A673 (cell line): ENCODE measurements around the gene TP53I13. TPM values are rescaled to one million over a fixed set of nuclear protein-coding genes. Genes with fewer than 3 reads are reported as not detected.

Experiments
- BruUV-seq: library from RNA; stranded (reverse); fragments of 400-500 nt; replicated peaks from 2 replicates; lab custom pipeline; 2021; lab: Mats Ljungman, UMichigan
- CTCF ChIA-PET: fragments of 300-600 bp; sonication (Branson Sonifier 250); formaldehyde crosslinking; loops from one replicate; lab custom pipeline; 2022; ENCODE audit warnings: antibody characterized with exemption; lab: Charles Lee
- POLR2A ChIA-PET: fragments of 300-600 bp; sonication (Branson Sonifier 250); formaldehyde crosslinking; loops from one replicate; lab custom pipeline; 2022; ENCODE audit warnings: antibody characterized with exemption; ENCODE audit not compliant: low non-redundant PET; lab: Charles Lee
- DNase-seq: peaks from one replicate; pipeline ENCODE4 v3.0.0-alpha.2; 2015; ENCODE audit warnings: low spot score
- H3K27ac ChIP-seq: fragments of 200-600 bp; sonication (generic); 2 replicates; pipeline ENCODE4 v1.5.1; 2016; ENCODE audit warnings: mixed run types, low read depth, mild to moderate bottlenecking, mixed read lengths, antibody characterized with exemption, low read length; ENCODE audit not compliant: poor library complexity, severe bottlenecking
- H3K27me3 ChIP-seq: fragments of 200-600 bp; sonication (generic); replicated peaks from 2 replicates; pipeline ENCODE4 v1.6.1; 2017; ENCODE audit warnings: mixed run types, low read depth, mild to moderate bottlenecking, mixed read lengths, antibody characterized with exemption, low read length; ENCODE audit not compliant: insufficient read depth, poor library complexity
- H3K36me3 ChIP-seq: fragments of 200-600 bp; sonication (generic); 2 replicates; pipeline ENCODE4 v1.6.1; 2016; ENCODE audit warnings: mixed run types, mild to moderate bottlenecking, mixed read lengths, antibody characterized with exemption, low read length; ENCODE audit not compliant: insufficient read depth, poor library complexity, severe bottlenecking
- H3K4me1 ChIP-seq: fragments of 200-600 bp; sonication (generic); 2 replicates; pipeline ENCODE4 v1.6.1; 2017; ENCODE audit warnings: mixed run types, mild to moderate bottlenecking, mixed read lengths, antibody characterized with exemption, low read length; ENCODE audit not compliant: insufficient read depth, poor library complexity, severe bottlenecking
- H3K4me3 ChIP-seq: fragments of 200-600 bp; sonication (generic); 2 replicates; pipeline ENCODE4 v1.5.1; 2016; ENCODE audit warnings: low read depth, mixed run types, mild to moderate bottlenecking, mixed read lengths, low read length; ENCODE audit not compliant: poor library complexity, severe bottlenecking
- H3K9me3 ChIP-seq: fragments of 200-600 bp; sonication (generic); 2 replicates; pipeline ENCODE4 v1.6.1; 2016; ENCODE audit warnings: mixed run types, low read depth, mild to moderate bottlenecking, mixed read lengths, antibody characterized with exemption, low read length; ENCODE audit not compliant: poor library complexity, severe bottlenecking
- CTCF ChIP-seq: fragments of 300-800, 200-600 bp; sonication (generic); conservative IDR thresholded peaks from 2 replicates; pipeline ENCODE4 v1.5.1; 2017; ENCODE audit warnings: low read depth, mild to moderate bottlenecking, antibody characterized with exemption, low read length, moderate library complexity, mixed read lengths
- EZH2 ChIP-seq: fragments of 200-600 bp; sonication (generic); IDR thresholded peaks from 2 replicates; pipeline ENCODE4 v1.6.1; 2017; ENCODE audit warnings: borderline replicate concordance, low read depth, mild to moderate bottlenecking, mixed read lengths, antibody characterized with exemption, low read length; ENCODE audit not compliant: poor library complexity, severe bottlenecking
- intact Hi-C: fragments of 100-400 bp; cut with micrococcal nuclease; formaldehyde crosslinking; loops from one replicate; pipeline ENCODE4 v1.10.0; 2022; ENCODE audit not compliant: unreplicated experiment
- total RNA-seq: library from RNA; stranded (reverse); gene quantifications from 2 replicates; pipeline ENCODE4 v1.2.3, GENCODE V29; 2021

The TP53I13 gene
- total RNA-seq, 1 experiment from 2014 or later, result 34.6 TPM

GRCh38 chr17:29563816-29564215 lies 4.7 kb upstream of the TP53I13 start:
- DNase-seq, result no peak
- H3K4me1 ChIP-seq, result no peaks in the 10 kb centered on the region
- no peak overlapping the region for H3K27ac ChIP-seq
- no peaks in the 10 kb centered on the region for H3K36me3 ChIP-seq
- ChIA-PET CTCF (no interaction called here), POLR2A (no interaction called here)
- BruUV-seq, result no TSS peak
- no peaks in the 10 kb centered on the region for H3K27me3 ChIP-seq
- H3K9me3 ChIP-seq, result no peaks in the 10 kb centered on the region
- intact Hi-C loops, result loop anchor here (10.0 kb wide), 1 partner anchor 61 kb away; the partner anchor contains the start of gene CORO6
- H3K4me3 ChIP-seq, result no peak overlapping the region
- TF ChIP-seq CTCF, result no peak
- TF ChIP-seq EZH2, result no peak

GRCh38 chr17:29565643-29566472 lies 2.6 kb upstream of the TP53I13 start:
- no peaks in the 10 kb centered on the region for H3K27me3 ChIP-seq
- no peak overlapping the region for H3K27ac ChIP-seq
- no peak for DNase-seq
- H3K4me1 ChIP-seq, result peaks cover 7% of the 10 kb centered on the region
- H3K36me3 ChIP-seq, result no peaks in the 10 kb centered on the region
- H3K4me3 ChIP-seq, result peak overlapping the region; percentile 83
- ChIA-PET CTCF (interaction anchor here (1.0 kb wide), 1 partner anchor 196 kb away, joined by 3 read pairs; no protein-coding TSS in a partner anchor), POLR2A (no interaction called here)
- TF ChIP-seq CTCF, result 0 out of 2 replicates have a peak, but pooled peaks have one; percentile 32
- TF ChIP-seq EZH2, result no peak
- no TSS peak for BruUV-seq
- intact Hi-C loops, result loop anchor here (10.0 kb wide), 1 partner anchor 59 kb away; the partner anchor contains the start of gene CORO6
- no peaks in the 10 kb centered on the region for H3K9me3 ChIP-seq

GRCh38 chr17:29566473-29567303 lies 1.8 kb upstream of the TP53I13 start, which contains the start of gene ABHD15:
Gene ABHD15 (minus strand): TSS chr17:29567037. CDS start chr17:29566966, 71 bp downstream.
- Histone ChIP-seq H3K36me3 (no peaks in the 10 kb centered on the region), H3K4me1 (peaks cover 7% of the 10 kb centered on the region), H3K27me3 (no peaks in the 10 kb centered on the region), H3K4me3 (peak within 1 kb of the TSS; percentile 83), H3K27ac (peak within 1 kb of the TSS; percentile 75), H3K9me3 (no peaks in the 10 kb centered on the region)
- no TSS peak for BruUV-seq
- TF ChIP-seq EZH2, result no peak
- no peak for TF ChIP-seq CTCF
- intact Hi-C loops, result loop anchor here (10.0 kb wide), 1 partner anchor 58 kb away; the partner anchor contains the start of gene CORO6
- POLR2A ChIA-PET, result interaction anchor here (0.6 kb wide), 1 partner anchor 25 kb away, joined by 4 read pairs; no protein-coding TSS in a partner anchor
- CTCF ChIA-PET, result interaction anchor here (0.6 to 1.0 kb wide), 3 partner anchors 197 to 443 kb away, joined by 3 read pairs; no protein-coding TSS in a partner anchor
- peak; percentile 51 for DNase-seq
